Measurements from ENCODE around the gene SNX19. TPM values are rescaled to one million over a fixed set of nuclear protein-coding genes. Genes with fewer than 3 reads are reported as not detected.

Gene SNX19
- total and polyA plus RNA-seq, 2 of the 4 experiments (the other 2 are of a cell fraction) = 35.9 to 113 TPM

- no peaks in the 10 kb centered on the region for H3K27me3 ChIP-seq (ENCODE audit: control insufficient read depth, insufficient read depth, low read length)
- H2BK5ac ChIP-seq (ENCODE audit: low read depth, low read length, poor library complexity, severe bottlenecking) = peak overlapping the region; percentile 81
- H3K56ac ChIP-seq (ENCODE audit: extremely low read depth, insufficient read depth, low read length) = peak overlapping the region; percentile 11; the same call in 1 of the 2 replicates
- no peak overlapping the region; the same call in 1 of the 2 replicates for H3K27ac ChIP-seq (ENCODE audit: insufficient read depth, low read length)
- CTCF ChIA-PET = interaction anchor here (0.9 kb wide), 1 partner anchor 525 kb away, joined by 7 read pairs; no protein-coding TSS in a partner anchor
- dilution Hi-C loops (cut with HindIII; ENCODE audit: low sequenced_read_pairs, unreplicated experiment) (no loop called here), in situ Hi-C loops (cut with MboI; ENCODE audit: low sequenced_read_pairs) (no loop called here), intact Hi-C loops (cut with micrococcal nuclease) (no loop called here)
- peak overlapping the region; percentile 68; the same call in 1 of the 2 replicates for H3K18ac ChIP-seq (ENCODE audit: low read depth, low read length)
- H3K36me3 ChIP-seq (ENCODE audit: control insufficient read depth, insufficient read depth, low read length) = no peaks in the 10 kb centered on the region
- H3K23ac ChIP-seq (ENCODE audit: low read depth, low read length) = peak overlapping the region; percentile 70
- H2BK15ac ChIP-seq (ENCODE audit: low read depth, low read length) = peak overlapping the region; percentile 11; the same call in 2 of the 3 replicates
- peak overlapping the region; percentile 78 for H2BK120ac ChIP-seq (ENCODE audit: low read depth, low read length)
- H2BK20ac ChIP-seq (ENCODE audit: low read depth, low read length) = peak overlapping the region; percentile 89
- no peaks in the 10 kb centered on the region for H3K9me3 ChIP-seq (ENCODE audit: control insufficient read depth, insufficient read depth, low read length)
- DNase-seq = peak; percentile 87
- no peak overlapping the region for H3K9ac ChIP-seq (ENCODE audit: low read depth, low read length)
- H4K5ac ChIP-seq (ENCODE audit: low read depth, low read length) = peak overlapping the region; percentile 53; the same call in 1 of the 2 replicates
- peak overlapping the region; percentile 50; the same call in 1 of the 2 replicates for H4K91ac ChIP-seq (ENCODE audit: insufficient read depth, low read depth, low read length)
- peak overlapping the region; percentile 43; the same call in 1 of the 2 replicates for H3K14ac ChIP-seq (replicated peaks; ENCODE audit: low read depth, low read length)
- peaks cover 13% of the 10 kb centered on the region for H3K9me1 ChIP-seq (ENCODE audit: insufficient read depth, low read length)
- H2AK5ac ChIP-seq (ENCODE audit: low read depth, low read length) = peak overlapping the region; percentile 1; the same call in 1 of the 2 replicates
- peak overlapping the region; percentile 85; the same call in 1 of the 2 replicates for H3K4me2 ChIP-seq (ENCODE audit: low read depth, low read length)
- H4K8ac ChIP-seq (ENCODE audit: low read depth in 2 of 2, low read length in 2 of 2) = peak overlapping the region in 1 of 2 experiments; percentile 19; a peak in 1 of 4 replicates
- BruUV-seq (replicated peaks) = no TSS peak
- H3K4me3 ChIP-seq (ENCODE audit: insufficient read depth, low read depth, low read length) = peak overlapping the region; percentile 26; the same call in 1 of the 2 replicates
- H4K20me1 ChIP-seq (ENCODE audit: insufficient read depth, low read length) = no peaks in the 10 kb centered on the region
- H3K79me1 ChIP-seq (ENCODE audit: low read depth in 1 of 2, low read length in 2 of 2) = no peaks in the 10 kb centered on the region
- 31% methylated on average over 2 of the region's 8 CpGs; no CpG with 5 or more reads in 1 of the 2 experiments for WGBS, 2 experiments (ENCODE audit: extremely low coverage in 2 of 2, insufficient read length in 1 of 2)
- no peak overlapping the region for H2AFZ ChIP-seq (replicated peaks; ENCODE audit: low read length, poor library complexity)
- H3K4ac ChIP-seq (ENCODE audit: low read depth, low read length) = peak overlapping the region; percentile 73
- peak; percentile 79 for ATAC-seq (ENCODE audit: low read depth)
- peaks cover 12% of the 10 kb centered on the region for H3K4me1 ChIP-seq (ENCODE audit: control insufficient read depth, insufficient read depth, low read length)
- no peak overlapping the region for H2AK9ac ChIP-seq (replicated peaks; ENCODE audit: low read depth, low read length, poor library complexity)
- POLR2A ChIA-PET (ENCODE audit: unreplicated experiment) = interaction anchor here (0.6 kb wide), 1 partner anchor 109 kb away, joined by 4 read pairs; no protein-coding TSS in a partner anchor
- TF ChIP-seq BHLHE40 (IDR thresholded peaks at IDR 0.05; ENCODE audit: low read depth, low read length) (peak; percentile 51), MAFK (IDR thresholded peaks at IDR 0.05; ENCODE audit: low read depth, low read length) (0 out of 2 replicates have a peak, but pooled peaks have one; percentile 13), ELK1 (IDR thresholded peaks at IDR 0.05; ENCODE audit: borderline replicate concordance, low read depth, low read length) (no peak), NFE2L2 (IDR thresholded peaks at IDR 0.05; ENCODE audit: low read depth, low read length) (no peak), RFX5 (IDR thresholded peaks at IDR 0.05; ENCODE audit: low read depth, low read length) (no peak), MXI1 (IDR thresholded peaks at IDR 0.05; ENCODE audit: borderline replicate concordance, low read depth, low read length) (no peak), CEBPB (IDR thresholded peaks at IDR 0.05; ENCODE audit: low read depth, low read length) (no peak), FOS (IDR thresholded peaks at IDR 0.05; ENCODE audit: low read depth, low read length) (peak; percentile 95), RCOR1 (IDR thresholded peaks at IDR 0.05; ENCODE audit: insufficient replicate concordance, low read length) (no peak), USF2 (IDR thresholded peaks at IDR 0.05; ENCODE audit: low read depth, low read length) (no peak), RAD21 (IDR thresholded peaks at IDR 0.05; ENCODE audit: low read length) (no peak), POLR2A (IDR thresholded peaks at IDR 0.05; ENCODE audit: low read depth, low read length) (no peak), MAZ (IDR thresholded peaks at IDR 0.05; ENCODE audit: borderline replicate concordance, low read depth, low read length) (no peak), SMC3 (IDR thresholded peaks at IDR 0.05; ENCODE audit: low read depth, low read length) (0 out of 2 replicates have a peak, but pooled peaks have one; percentile 7), CTCF (conservative IDR thresholded peaks at IDR 0.05; ENCODE audit: low read depth, low read length) (no peak)
Measured at GRCh38 chr11:130847517-130847916, 68.8 kb downstream of the SNX19 start.
